C1 segment of cervical spinal cord (tissue), 14 donors: ENCODE measurements around the gene PCAT7.

ENCODE experiments used
- DNase-seq, 14 donors: peaks; one replicate each; lab custom pipeline; 2025; lab: John Stamatoyannopoulos, UW

Gene PCAT7

DNA sequence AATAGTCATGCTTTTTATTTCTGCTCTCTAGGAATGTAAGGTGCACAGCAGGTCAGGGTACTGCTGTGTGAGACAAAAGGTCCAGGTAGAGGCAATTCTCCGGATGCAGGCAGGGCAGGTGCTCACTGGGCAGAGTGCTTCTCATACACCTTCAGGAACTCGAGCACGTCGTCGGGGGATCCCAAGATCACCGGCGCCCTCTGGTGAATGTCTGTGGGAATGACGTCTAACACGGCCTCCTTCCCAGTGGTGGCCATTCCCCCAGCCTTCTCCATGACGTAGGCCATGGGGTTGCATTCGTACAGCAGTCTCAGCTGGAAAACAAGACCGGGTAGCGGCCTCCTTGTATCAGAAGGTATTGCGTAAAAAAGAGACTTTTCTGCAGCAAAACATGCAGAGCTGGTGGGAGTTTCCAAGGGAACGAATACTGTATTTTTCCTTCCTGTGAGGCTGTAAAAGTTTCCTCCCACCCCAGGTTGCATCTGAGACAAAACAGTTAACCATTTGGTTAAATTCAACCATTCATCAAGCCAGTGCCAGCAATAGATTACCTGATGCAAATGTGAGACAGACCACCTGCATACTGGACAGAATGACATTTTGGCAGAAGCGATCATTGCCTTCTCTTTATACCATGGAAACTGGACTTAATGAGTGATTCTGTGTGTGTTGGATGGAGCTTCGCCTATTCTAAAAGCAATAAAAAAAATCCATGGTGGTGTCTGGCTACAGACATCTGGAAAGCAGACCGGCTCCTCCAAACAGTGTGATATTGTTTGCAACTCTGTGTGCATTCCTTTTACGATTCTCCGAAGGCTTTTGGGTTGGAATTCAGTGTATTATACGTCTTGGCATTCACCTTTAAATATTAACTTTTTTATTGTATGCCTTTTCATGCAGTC lies 48.6 kb downstream of the PCAT7 start:
- peak in 7 of 14 donors; percentile 1 to 43 (median 16) for DNase-seq

DNA sequence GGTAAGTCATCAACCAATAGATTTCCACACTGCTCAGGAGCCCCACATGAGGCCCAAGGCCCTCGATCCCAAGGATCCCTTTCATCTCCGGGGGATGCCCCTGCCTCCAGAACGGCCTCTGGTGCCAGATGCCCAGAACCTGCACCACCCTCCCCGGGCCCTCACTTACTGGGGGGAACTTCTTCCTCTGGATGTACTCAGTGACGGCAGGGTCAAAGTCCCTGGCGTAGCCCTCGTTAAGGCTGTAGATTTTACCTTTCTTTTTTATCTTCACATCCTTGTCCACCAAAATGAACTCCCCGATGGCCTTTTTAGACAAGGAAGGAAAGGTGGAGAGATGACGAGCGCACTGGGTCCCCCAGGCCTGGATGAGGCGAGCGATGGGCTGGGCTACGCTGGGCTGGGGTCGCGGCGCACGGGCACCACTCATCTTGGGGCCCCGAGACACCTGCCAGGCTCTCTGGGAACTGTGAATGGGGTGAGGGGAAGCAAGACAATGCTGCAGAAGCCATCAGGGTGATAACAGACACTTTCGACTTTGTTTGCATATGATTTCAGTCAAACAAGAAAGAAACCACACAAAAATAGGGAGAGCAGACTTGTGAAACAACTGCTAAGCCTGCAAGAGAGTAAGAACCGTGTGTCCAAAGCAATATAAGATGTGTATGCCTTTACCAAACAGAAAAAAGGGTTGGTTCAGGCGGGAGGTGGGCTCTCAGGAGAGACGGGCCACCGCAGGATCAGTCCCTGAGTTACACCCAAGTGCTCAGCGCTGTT lies 52.0 kb downstream of the PCAT7 start:
- no peak for DNase-seq

DNA sequence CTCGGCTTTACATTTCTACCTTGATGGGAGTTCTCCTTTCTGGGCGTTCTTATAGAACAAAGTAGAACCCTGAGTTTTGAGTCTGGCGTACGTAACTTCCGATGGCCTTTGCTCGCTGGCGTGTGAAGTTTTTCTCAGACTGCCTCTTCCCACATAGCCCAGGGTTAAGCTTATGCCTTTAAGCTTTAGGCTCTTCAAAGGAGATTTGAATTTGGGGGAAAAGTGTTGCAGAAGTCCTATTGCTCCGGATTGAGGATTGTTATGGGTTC lies 52.5 kb downstream of the PCAT7 start:
- no peak for DNase-seq

DNA sequence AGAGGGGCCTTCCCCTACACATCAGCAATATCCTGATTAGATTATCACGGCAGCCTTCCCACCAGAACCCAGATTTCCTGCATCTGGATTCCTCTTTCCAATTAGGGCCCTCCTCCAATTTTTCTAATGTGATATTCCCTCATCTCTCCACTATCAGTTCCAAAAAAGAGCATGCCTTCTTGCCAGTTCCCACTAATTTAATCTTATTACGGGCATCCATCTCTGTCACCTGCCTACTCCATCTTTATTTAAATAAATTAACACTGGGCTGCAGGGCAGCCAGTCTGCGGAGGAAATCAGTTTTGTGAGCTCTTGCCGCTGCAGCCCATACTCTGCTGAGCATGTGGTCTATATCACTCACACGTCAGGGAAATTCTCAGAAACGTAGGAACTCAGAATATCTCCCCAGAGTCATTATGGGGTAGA lies 55.3 kb downstream of the PCAT7 start:
- DNase-seq = no peak

DNA sequence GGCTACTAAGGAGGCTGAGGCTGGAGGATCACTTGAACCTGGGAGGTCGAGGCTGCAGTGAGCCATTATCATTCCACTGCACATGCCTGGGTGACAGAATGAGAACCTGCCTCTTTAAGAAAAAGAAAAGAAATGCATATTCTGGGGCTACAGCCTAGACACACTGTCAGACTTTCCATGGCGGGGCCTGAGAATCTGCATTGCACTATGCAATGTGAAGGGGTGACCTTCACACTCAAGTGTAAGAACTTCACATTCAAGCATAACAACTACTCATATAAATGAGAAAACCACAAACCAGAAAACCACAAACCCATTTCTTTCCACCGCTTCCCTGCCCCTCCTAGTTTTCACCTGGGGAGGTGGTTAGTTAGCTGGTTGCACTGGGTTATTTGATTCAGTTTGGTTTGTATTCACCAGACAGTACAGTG lies 56.8 kb downstream of the PCAT7 start:
- DNase-seq = no peak

DNA sequence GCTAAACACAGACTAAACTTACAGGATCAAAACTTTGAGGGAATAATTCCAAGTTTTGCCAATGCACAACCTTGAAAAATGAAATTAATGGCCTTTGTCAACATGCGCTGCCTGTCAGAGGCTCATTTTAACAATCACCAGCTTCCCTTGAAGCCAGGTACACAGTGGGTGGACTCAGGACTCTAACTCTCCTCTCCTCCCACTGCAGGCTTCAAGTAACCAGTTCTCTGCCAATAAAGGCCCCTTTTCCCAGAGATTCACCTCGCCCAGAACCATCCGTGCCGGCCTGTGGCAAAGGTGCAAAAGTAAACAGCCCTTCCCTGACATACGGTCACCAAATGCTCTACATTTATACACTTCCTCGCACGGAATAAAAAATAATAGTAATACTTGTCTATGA lies 57.2 kb downstream of the PCAT7 start:
- DNase-seq = no peak

DNA sequence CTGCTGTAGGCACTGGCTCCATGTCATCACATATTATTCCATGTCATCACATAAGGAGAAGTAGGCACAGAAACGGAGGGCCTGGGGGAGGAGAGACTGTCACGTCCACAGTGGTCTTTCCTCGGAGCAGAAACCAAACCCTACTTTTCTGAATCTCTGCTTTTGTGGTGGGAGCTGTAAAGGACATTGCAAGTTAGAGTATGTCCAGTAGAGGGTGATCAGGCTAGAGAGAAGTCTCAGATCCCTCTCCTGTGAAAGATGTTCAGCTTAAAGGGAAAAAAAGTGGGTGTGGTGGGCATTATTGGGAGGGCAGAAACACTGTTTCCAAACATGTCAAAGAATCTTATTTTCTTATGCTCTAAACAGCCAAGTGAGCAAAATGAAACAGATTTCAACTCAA lies 58.1 kb downstream of the PCAT7 start:
- no peak for DNase-seq

DNA sequence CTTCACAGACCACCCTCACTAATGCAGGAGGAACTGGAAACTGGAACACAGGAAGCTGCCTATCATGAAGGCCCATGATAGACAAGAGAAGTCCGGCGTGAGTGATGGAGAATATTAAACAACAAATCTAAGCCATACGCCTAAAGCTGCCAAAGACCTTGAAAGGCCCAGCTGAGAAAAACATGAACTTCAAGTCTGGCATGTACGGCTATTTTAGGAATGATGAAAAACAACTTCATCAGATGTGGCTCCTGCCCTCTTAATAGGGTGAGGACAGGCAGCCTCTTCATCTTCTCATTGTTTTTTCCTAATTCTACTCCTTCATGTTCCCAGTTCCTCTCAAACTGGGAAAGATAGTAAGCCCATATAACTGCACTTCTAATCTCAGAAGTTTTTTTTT lies 64.1 kb downstream of the PCAT7 start:
- DNase-seq = no peak
